GM23248 (cell line): Measurements from ENCODE around the gene C17orf50. TPM values are rescaled to one million over a fixed set of nuclear protein-coding genes. Genes with fewer than 3 reads are reported as not detected.

ENCODE experiments used
- DNase-seq: peaks from one replicate; pipeline ENCODE4 v3.0.0-alpha.2; 2015
- H2AFZ ChIP-seq: fragments of 200-600 bp; sonication (generic); 2 replicates; pipeline ENCODE4 v1.6.1; 2016; ENCODE audit warnings: antibody characterized with exemption
- H3F3A ChIP-seq: fragments of 200-600 bp; sonication (generic); 2 replicates; pipeline ENCODE4 v1.6.1; 2016; ENCODE audit warnings: mild to moderate bottlenecking, antibody characterized with exemption, mixed run types; ENCODE audit not compliant: insufficient read depth
- H3K27ac ChIP-seq: fragments of 200-600 bp; sonication (generic); 2 replicates; pipeline ENCODE4 v1.5.1; 2016; ENCODE audit warnings: mild to moderate bottlenecking
- H3K27me3 ChIP-seq: fragments of 200-600 bp; sonication (generic); replicated peaks from 2 replicates; pipeline ENCODE4 v1.6.1; 2016; ENCODE audit warnings: mild to moderate bottlenecking; ENCODE audit not compliant: insufficient read depth
- H3K36me3 ChIP-seq: fragments of 200-600 bp; sonication (generic); 2 replicates; pipeline ENCODE4 v1.6.1; 2016; ENCODE audit warnings: low read depth, mild to moderate bottlenecking
- H3K4me1 ChIP-seq: fragments of 200-600 bp; sonication (generic); 2 replicates; pipeline ENCODE4 v1.6.1; 2016; ENCODE audit warnings: mild to moderate bottlenecking; ENCODE audit not compliant: insufficient read depth
- H3K4me2 ChIP-seq: fragments of 200-600 bp; sonication (generic); one replicate; pipeline ENCODE4 v1.6.1; 2016; ENCODE audit warnings: mild to moderate bottlenecking; ENCODE audit not compliant: unreplicated experiment
- H3K4me3 ChIP-seq: fragments of 200-600 bp; sonication (generic); 2 replicates; pipeline ENCODE4 v1.5.1; 2016; ENCODE audit warnings: mild to moderate bottlenecking
- H3K79me2 ChIP-seq: fragments of 200-600 bp; sonication (generic); 2 replicates; pipeline ENCODE4 v1.6.1; 2016; ENCODE audit warnings: mild to moderate bottlenecking; ENCODE audit not compliant: insufficient read depth
- H3K9ac ChIP-seq: fragments of 200-600 bp; sonication (generic); 2 replicates; pipeline ENCODE4 v1.6.1; 2016; ENCODE audit warnings: mild to moderate bottlenecking
- H3K9me2 ChIP-seq: fragments of 200-600 bp; sonication (generic); 2 replicates; pipeline ENCODE4 v1.6.1; 2016; ENCODE audit warnings: mixed run types, mild to moderate bottlenecking, moderate library complexity; ENCODE audit not compliant: insufficient read depth
- H3K9me3 ChIP-seq: fragments of 200-600 bp; sonication (generic); one replicate; pipeline ENCODE4 v1.6.1; 2017; ENCODE audit warnings: low read depth
- H4K20me1 ChIP-seq: fragments of 200-600 bp; sonication (generic); 2 replicates; pipeline ENCODE4 v1.6.0; 2016; ENCODE audit not compliant: insufficient read depth
- EZH2 ChIP-seq: fragments of 200-600 bp; sonication (generic); IDR thresholded peaks from 2 replicates; pipeline ENCODE4 v1.6.1; 2018; ENCODE audit warnings: antibody characterized with exemption, mild to moderate bottlenecking; ENCODE audit not compliant: insufficient read depth, poor library complexity, severe bottlenecking
- EZH2phosphoT487 ChIP-seq: fragments of 200-600 bp; sonication (generic); IDR thresholded peaks from 2 replicates; pipeline ENCODE4 v1.6.1; 2018; ENCODE audit warnings: antibody characterized with exemption, moderate library complexity, mild to moderate bottlenecking, low read depth; ENCODE audit not compliant: insufficient read depth
- WGBS, 2 experiments: methylation state at CpG; one replicate each; pipeline ENCODE4 v1.1.6; 2015 to 2017; ENCODE audit warnings: low lambda C conversion rate in 2 of 2, low coverage in 1 of 2; ENCODE audit errors: missing lambda C conversion rate in 2 of 2; 5-methylcytosine and 5-hydroxymethylcytosine counted together
- in situ Hi-C: fragments of 300-500 bp; cut with MboI; formaldehyde crosslinking; loops from 2 replicates; pipeline ENCODE4 v1.15.0; 2020
- polyA plus RNA-seq: library from polyadenylated mRNA; unstranded; fragments of >200 nt; fragmentation: Nextera tagmentation; extraction: Ambion mirVana; gene quantifications from 2 replicates; pipeline ENCODE4 v1.2.1, GENCODE V29; 2016
- total RNA-seq: library from RNA; depleted of rRNA; stranded (reverse); fragments of >200 nt; shearing (Covaris generic); gene quantifications from 2 replicates; pipeline ENCODE4 v1.2.3, GENCODE V29; 2014

C17orf50 gene
- total and polyA plus RNA-seq, 2 experiments from 2014 or later, result not detected

DNA sequence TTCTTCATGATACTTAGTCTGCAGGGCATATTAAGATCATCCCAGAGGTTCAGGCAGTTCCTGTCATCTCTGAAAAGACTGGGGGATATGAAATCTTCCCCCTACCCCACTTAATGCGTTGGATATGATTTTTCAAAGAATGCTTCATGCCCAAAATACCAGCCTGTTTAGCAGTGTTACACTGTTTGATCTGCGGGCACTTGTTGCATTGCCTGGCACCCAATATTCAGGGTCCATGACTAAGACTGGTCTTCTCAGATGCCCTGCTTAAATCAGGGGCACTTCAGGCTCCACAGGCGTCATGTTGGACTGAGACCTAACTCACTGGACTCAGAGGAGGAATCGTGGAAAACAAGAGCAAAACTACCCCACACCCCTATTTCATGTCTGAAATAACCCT, 35.6 kb upstream of the C17orf50 start:
- no peak for TF ChIP-seq EZH2phosphoT487
- TF ChIP-seq EZH2, result no peak
- H3K27ac ChIP-seq, result no peak overlapping the region
- H3K79me2 ChIP-seq, result no peaks in the 10 kb centered on the region
- peaks cover 6% of the 10 kb centered on the region; the same call in 1 of the 2 replicates for H3F3A ChIP-seq
- no peak overlapping the region for H3K4me3 ChIP-seq
- no peak overlapping the region for H3K9ac ChIP-seq
- peaks cover 23% of the 10 kb centered on the region for H3K36me3 ChIP-seq
- no peaks in the 10 kb centered on the region for H4K20me1 ChIP-seq
- no peaks in the 10 kb centered on the region for H3K27me3 ChIP-seq
- in situ Hi-C loops, result no loop called here
- 81 to 83% methylated on average over 4 of the region's 4 CpGs for WGBS, 2 experiments
- no peaks in the 10 kb centered on the region for H3K9me3 ChIP-seq
- H3K4me1 ChIP-seq, result peaks cover 13% of the 10 kb centered on the region
- no peak overlapping the region for H2AFZ ChIP-seq
- H3K9me2 ChIP-seq, result no peaks in the 10 kb centered on the region
- H3K4me2 ChIP-seq, result no peak overlapping the region
- no peak for DNase-seq

GRCh38 chr17:35725802-35726126, 34.9 kb upstream of the C17orf50 start:
- Histone ChIP-seq H3K27me3 (no peaks in the 10 kb centered on the region), H3K79me2 (no peaks in the 10 kb centered on the region), H3K9ac (no peak overlapping the region), H4K20me1 (no peaks in the 10 kb centered on the region), H3K4me2 (no peak overlapping the region), H3K36me3 (peaks cover 23% of the 10 kb centered on the region), H3K9me2 (no peaks in the 10 kb centered on the region), H3K9me3 (no peaks in the 10 kb centered on the region), H3K4me3 (no peak overlapping the region), H3K4me1 (peaks cover 17% of the 10 kb centered on the region), H3F3A (peaks cover 8% of the 10 kb centered on the region; the same call in 1 of the 2 replicates), H2AFZ (no peak overlapping the region), H3K27ac (peak overlapping the region; percentile 54; the same call in 1 of the 2 replicates)
- 81 to 83% methylated on average over 2 of the region's 2 CpGs for WGBS, 2 experiments
- TF ChIP-seq EZH2 (no peak), EZH2phosphoT487 (no peak)
- in situ Hi-C loops, result no loop called here
- DNase-seq, result no peak

- Histone ChIP-seq H3K4me3 (no peak overlapping the region), H3K9me2 (no peaks in the 10 kb centered on the region), H2AFZ (no peak overlapping the region), H3K4me2 (peak overlapping the region; percentile 14), H3K4me1 (peaks cover 22% of the 10 kb centered on the region), H3K9ac (peak overlapping the region; percentile 46; the same call in 1 of the 2 replicates), H3K36me3 (peaks cover 23% of the 10 kb centered on the region), H3K27ac (peak overlapping the region; percentile 54), H3F3A (peaks cover 11% of the 10 kb centered on the region; the same call in 1 of the 2 replicates), H3K9me3 (no peaks in the 10 kb centered on the region), H3K79me2 (no peaks in the 10 kb centered on the region), H4K20me1 (no peaks in the 10 kb centered on the region), H3K27me3 (no peaks in the 10 kb centered on the region)
- TF ChIP-seq EZH2phosphoT487, result no peak
- no peak for TF ChIP-seq EZH2
- WGBS, 2 experiments, result 34 to 38% methylated on average over 6 of the region's 6 CpGs
- DNase-seq, result peak; percentile 89
- in situ Hi-C loops, result no loop called here
Observed at GRCh38 chr17:35726127-35726952, 34.3 kb upstream of the C17orf50 start.

GRCh38 chr17:35726953-35727460, 33.7 kb upstream of the C17orf50 start:
- H3K27me3 ChIP-seq, result no peaks in the 10 kb centered on the region
- H3K4me1 ChIP-seq, result peaks cover 22% of the 10 kb centered on the region
- peak overlapping the region; percentile 46; the same call in 1 of the 2 replicates for H3K9ac ChIP-seq
- H3K79me2 ChIP-seq, result no peaks in the 10 kb centered on the region
- no peak for DNase-seq
- H3K27ac ChIP-seq, result peak overlapping the region; percentile 54
- H3F3A ChIP-seq, result peaks cover 11% of the 10 kb centered on the region; the same call in 1 of the 2 replicates
- in situ Hi-C loops, result no loop called here
- TF ChIP-seq EZH2phosphoT487 (no peak), EZH2 (no peak)
- H3K4me2 ChIP-seq, result no peak overlapping the region
- H3K36me3 ChIP-seq, result peaks cover 23% of the 10 kb centered on the region
- no peak overlapping the region for H2AFZ ChIP-seq
- 82 to 88% methylated on average over 5 of the region's 5 CpGs for WGBS, 2 experiments
- H4K20me1 ChIP-seq, result no peaks in the 10 kb centered on the region
- no peak overlapping the region for H3K4me3 ChIP-seq
- no peaks in the 10 kb centered on the region for H3K9me3 ChIP-seq
- H3K9me2 ChIP-seq, result no peaks in the 10 kb centered on the region
